T47D (cell line): ENCODE data around the gene TM9SF2.
A peak's percentile ranks its signal among the peaks of the same experiment; 100 is the strongest.

Experiments
- DNase-seq, 2 experiments: peaks; one replicate each; pipeline versions ENCODE4 v3.0.0 to v3.0.0-alpha.2; 2011 to 2012; ENCODE audit warnings: low read depth in 1 of 2, low spot score in 1 of 2
- JUND ChIP-seq: IDR thresholded peaks from 2 replicates; pipeline ENCODE4 v1.6.1; 2012; ENCODE audit warnings: low read depth
- in situ Hi-C: cut with HindIII; loops from 2 replicates; pipeline ENCODE4 v1.10.0; 2016; ENCODE audit warnings: low sequenced_read_pairs, low pct_unique_long_range_greater_than_20kb

Gene TM9SF2

GRCh38 chr13:99577934-99578917 is 77.0 kb downstream of the TM9SF2 start:
- in situ Hi-C loops: no loop called here
- TF ChIP-seq JUND: no peak
- DNase-seq: peak; percentile 14 to 40

- no peak for DNase-seq
- in situ Hi-C loops: no loop called here
- TF ChIP-seq JUND: no peak
These were observed 79.4 kb downstream of the TM9SF2 start for GRCh38 chr13:99580500-99581268.

- TF ChIP-seq JUND: no peak
- in situ Hi-C loops: no loop called here
- DNase-seq: no peak
These were observed 81.2 kb downstream of the TM9SF2 start for GRCh38 chr13:99582511-99582910.

GRCh38 chr13:99585609-99586008 is 84.3 kb downstream of the TM9SF2 start:
- no peak for DNase-seq
- in situ Hi-C loops: no loop called here
- no peak for TF ChIP-seq JUND

- no peak for TF ChIP-seq JUND
- DNase-seq: no peak
- in situ Hi-C loops: no loop called here
These were observed 85.7 kb downstream of the TM9SF2 start for GRCh38 chr13:99587021-99587420.

- in situ Hi-C loops: no loop called here
- no peak for TF ChIP-seq JUND
- peak in 1 of 2 experiments; percentile 51 for DNase-seq
These were observed 86.8 kb downstream of the TM9SF2 start for GRCh38 chr13:99587893-99588606.

GRCh38 chr13:99589575-99589974 is 88.3 kb downstream of the TM9SF2 start:
- in situ Hi-C loops: no loop called here
- no peak for DNase-seq
- TF ChIP-seq JUND: no peak

GRCh38 chr13:99590519-99591011 is 89.3 kb downstream of the TM9SF2 start:
- no peak for TF ChIP-seq JUND
- no peak for DNase-seq
- in situ Hi-C loops: no loop called here

GRCh38 chr13:99596180-99596579 is 94.9 kb downstream of the TM9SF2 start:
- in situ Hi-C loops: no loop called here
- no peak for DNase-seq
- TF ChIP-seq JUND: no peak

- no peak for TF ChIP-seq JUND
- in situ Hi-C loops: no loop called here
- no peak for DNase-seq
These were observed 99.0 kb downstream of the TM9SF2 start for GRCh38 chr13:99600318-99600717.

- in situ Hi-C loops: no loop called here
- TF ChIP-seq JUND: no peak
- DNase-seq: no peak
These were observed 100.3 kb downstream of the TM9SF2 start for GRCh38 chr13:99601535-99601934.

- in situ Hi-C loops: no loop called here
- TF ChIP-seq JUND: no peak
- DNase-seq: no peak
These were observed 103.4 kb downstream of the TM9SF2 start for GRCh38 chr13:99604636-99605035.
